OCI-LY7 (cell line): ENCODE data around the gene IRF3.

Source experiments
- EZH2phosphoT487 ChIP-seq: fragments of 200-600 bp; sonication (generic); IDR thresholded peaks from 2 replicates; pipeline ENCODE4 v1.6.1; 2018; ENCODE audit warnings: low read depth, borderline replicate concordance, mild to moderate bottlenecking, mixed run types, antibody characterized with exemption, low read length, moderate library complexity, mixed read lengths
- TF ChIP-seq, protein P1 (sequence below): fragments of 200-600 bp; sonication (generic); conservative IDR thresholded peaks from 2 replicates; pipeline ENCODE4 v1.5.1; 2014; ENCODE audit warnings: mild to moderate bottlenecking, antibody characterized with exemption, low read length, moderate library complexity, mixed read lengths

DNA sequence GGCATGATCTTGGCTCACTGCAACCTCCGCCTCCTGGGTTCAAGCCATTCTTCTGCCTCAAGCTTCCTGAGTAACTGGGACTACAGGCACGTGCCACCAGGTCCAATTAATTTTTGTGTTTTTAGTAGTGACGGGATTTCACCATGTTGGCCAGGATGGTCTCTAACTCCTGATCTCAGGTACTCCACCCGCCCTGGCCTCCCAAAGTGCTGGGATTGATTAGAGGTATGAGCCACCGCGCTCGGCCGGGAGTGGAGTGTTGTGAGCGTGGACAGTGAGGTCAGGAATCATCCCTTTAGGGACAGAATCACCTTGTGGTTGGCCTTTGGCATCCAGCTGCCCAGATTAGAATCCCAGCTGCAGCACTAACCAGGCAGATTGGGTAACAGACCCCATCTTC, 36.0 kb downstream of the IRF3 start:
- TF ChIP-seq, protein P1, sequence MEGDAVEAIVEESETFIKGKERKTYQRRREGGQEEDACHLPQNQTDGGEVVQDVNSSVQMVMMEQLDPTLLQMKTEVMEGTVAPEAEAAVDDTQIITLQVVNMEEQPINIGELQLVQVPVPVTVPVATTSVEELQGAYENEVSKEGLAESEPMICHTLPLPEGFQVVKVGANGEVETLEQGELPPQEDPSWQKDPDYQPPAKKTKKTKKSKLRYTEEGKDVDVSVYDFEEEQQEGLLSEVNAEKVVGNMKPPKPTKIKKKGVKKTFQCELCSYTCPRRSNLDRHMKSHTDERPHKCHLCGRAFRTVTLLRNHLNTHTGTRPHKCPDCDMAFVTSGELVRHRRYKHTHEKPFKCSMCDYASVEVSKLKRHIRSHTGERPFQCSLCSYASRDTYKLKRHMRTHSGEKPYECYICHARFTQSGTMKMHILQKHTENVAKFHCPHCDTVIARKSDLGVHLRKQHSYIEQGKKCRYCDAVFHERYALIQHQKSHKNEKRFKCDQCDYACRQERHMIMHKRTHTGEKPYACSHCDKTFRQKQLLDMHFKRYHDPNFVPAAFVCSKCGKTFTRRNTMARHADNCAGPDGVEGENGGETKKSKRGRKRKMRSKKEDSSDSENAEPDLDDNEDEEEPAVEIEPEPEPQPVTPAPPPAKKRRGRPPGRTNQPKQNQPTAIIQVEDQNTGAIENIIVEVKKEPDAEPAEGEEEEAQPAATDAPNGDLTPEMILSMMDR, result no peak
- no peak for TF ChIP-seq EZH2phosphoT487
